GM19467 (cell line): ENCODE data around the gene TBCK.
"Not testable (repeated sequence)": the region's sequence is repeated elsewhere in the genome, so short reads cannot be mapped to it uniquely, and the experiment has no call there.

ENCODE experiments used
- ATAC-seq: cut with Tn5 transposase; IDR thresholded peaks from one replicate; pipeline ENCODE4 v1.9.1; 2021; ENCODE audit warnings: mild to moderate bottlenecking, moderate library complexity; ENCODE audit not compliant: unreplicated experiment

The TBCK gene

DNA sequence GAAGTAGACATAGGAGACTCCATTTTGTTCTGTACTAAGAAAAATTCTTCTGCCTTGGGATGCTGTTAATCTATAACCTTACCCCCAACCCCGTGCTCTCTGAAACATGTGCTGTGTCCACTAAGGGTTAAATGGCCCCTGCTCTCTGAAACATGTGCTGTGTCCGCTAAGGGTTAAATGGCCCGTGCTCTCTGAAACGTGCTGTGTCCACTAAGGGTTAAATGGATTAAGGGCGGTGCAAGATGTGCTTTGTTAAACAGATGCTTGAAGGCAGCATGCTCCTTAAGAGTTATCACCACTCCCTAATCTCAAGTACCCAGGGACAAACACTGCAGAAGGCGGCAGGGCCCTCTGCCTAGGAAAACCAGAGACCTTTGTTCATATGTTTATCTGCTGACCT lies 5.8 kb upstream of the TBCK start:
- not testable (repeated sequence) for ATAC-seq

DNA sequence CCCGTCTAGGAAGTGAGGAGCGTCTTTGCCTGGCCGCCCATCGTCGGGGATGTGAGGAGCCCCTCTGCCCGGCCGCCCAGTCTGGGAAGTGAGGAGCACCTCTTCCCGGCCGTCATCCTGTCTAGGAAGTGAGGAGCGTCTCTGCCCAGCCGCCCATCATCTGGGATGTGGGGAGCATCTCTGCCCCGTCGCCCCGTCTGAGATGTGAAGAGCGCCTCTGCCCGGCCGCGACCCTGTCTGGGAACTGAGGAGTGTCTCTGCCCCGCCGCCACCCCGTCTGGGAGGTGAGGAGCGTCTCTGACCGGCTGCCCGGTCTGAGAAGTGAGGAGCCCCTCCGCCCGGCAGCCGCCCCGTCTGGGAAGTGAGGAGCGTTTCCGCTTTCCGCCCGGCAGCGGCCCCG lies 5.2 kb upstream of the TBCK start:
- not testable (repeated sequence) for ATAC-seq

DNA sequence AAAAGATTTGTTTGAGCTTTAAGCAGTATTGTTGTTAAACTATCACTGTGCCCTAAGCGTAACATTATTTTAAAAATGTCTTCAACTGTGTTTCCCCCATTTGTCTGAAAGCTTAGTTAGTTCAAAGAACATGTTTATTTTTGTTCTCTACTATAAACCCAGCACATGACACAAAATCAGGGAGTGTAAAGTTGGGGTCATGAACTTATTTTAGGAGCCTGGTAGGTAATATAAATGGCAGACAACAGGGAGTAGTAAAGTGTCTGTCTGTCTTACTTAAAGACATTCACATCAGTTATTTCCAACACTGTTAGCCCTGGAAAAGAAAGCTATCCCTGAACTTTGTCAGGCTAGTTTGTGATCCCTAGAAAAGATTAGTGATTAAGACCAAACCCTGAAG lies 4.2 kb upstream of the TBCK start:
- no peak for ATAC-seq

DNA sequence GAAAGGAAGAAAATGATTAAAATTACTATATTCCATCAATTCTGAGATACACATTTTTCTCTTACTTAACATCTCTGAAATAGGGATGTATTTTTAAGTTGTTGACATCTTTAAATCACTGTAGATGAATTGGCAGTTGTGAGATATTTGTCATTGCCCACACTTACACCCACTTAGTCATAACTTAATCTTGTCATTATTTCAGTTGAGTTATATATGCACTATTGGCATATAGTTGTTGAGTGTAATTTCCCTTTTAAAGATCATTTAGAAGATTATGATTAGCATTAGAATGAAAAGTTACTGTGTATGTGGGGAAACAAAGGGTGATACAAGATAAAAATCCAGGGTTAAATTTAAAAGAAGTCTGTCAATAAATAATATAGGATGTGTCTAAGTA lies 2.5 kb upstream of the TBCK start:
- ATAC-seq, result no peak

DNA sequence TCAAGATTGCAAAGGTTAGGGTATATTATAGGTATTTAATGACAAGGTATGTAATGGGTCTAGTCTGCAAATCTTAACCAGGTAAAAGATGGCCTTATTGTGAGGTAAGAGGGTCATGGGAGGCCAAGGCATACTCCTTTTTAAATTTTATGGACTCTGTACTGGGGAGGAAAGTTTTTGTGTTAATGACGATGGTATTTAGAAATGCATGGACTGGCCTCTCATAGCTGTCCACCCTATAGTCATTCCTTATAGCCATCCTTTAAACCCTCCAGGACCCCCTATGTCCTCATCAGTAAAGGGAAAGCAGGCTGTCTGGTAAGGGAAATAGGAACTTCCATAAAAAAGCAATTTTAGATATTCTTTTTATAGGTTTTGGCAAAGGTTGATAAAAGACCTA lies 1.8 kb upstream of the TBCK start:
- no peak for ATAC-seq

DNA sequence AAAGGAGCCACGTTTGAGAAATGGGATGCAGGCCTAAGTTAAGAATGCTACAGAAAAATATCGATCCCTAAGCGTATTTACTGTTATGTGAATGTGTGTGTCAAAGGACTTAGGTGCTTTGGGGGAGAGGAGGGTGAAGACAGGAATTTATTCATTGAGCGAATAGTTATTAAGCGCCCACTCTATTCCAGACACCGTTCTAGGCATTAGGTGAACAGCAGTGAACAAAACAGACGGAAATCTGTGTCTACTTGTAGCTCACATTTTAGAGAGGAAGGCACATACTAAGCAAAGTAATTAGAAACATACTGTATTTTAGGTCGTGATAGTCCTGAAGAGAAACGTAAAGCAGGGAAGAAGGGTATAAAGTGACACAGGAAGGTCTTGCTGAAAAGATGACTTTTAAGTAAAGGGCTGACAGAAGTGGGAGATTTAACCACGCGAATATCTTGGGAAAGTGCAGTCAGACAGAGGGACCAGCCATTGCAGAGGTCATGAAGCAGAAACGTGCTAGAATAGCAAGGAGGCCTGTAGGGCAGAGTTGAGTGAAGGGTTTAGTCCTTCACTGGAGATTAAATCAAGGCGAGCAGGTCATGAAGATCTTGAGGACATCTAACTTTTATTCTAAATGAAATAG lies 882 bp upstream of the TBCK start:
- no peak for ATAC-seq

DNA sequence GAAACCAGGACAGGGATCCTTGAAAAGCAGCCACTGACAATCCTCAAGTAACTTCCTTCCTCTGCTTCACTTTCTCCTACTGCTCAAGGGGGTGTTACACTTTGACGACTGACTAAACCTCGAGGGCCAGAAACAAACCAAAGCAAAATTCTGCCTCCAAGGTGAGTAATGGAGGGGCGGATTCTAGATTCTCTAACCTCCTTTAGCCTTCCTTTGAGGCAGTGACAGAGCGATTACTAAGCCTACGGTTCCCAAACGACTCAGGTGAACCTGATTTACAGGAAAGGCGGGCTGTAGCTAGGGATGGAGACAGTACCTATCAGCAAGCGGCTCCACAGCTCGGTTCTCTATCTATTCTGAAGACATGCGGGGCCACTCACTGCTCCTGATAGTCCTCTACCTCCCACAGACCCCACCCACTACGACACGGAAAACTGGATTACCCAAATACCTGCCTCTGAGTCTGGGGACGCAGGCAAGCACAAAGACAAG lies 487 bp downstream of the TBCK start:
- ATAC-seq, result peak; percentile 17

DNA sequence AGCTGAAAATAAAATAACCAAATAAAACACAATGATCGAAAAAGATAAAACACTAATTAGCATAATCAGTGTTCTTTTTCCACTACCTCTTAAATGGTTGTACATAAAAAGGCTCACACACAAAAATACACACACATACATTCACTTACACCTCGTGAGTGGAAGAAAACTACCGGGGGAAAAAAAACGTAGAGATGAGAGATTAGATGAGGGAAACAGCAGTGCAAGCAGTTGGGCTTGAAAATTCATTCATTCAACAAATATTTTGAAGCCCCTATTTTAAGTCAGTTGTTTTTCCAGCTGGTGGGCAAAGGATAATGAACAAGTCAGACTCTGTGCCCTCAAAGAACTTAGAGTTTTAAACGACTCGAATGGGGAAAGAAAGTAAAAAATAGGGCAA lies 1.0 kb downstream of the TBCK start:
- no peak for ATAC-seq

DNA sequence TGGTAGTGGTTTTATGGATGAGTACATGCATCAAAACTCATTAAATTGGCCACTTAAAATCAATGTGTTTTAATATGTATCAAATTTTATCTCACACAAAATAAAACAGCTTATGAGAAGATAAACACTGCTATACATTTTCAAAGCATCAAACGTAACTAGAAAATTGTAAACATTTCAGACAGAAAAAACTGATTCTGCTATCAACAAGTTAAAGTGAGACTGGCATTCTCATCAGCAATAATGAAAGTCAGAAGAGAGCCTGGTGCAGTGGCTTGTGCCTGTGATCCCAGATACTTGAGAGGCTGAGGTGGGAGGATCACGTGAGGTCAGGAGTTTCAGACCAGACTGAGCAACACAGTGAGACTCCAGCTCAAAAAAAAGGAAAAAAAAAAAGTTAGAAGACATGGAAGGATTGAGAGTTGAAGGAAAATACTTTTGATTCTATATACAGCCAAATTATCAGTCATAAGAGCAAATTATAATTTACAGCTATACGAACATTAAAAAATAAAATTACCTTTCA lies 2.9 kb downstream of the TBCK start:
- no peak for ATAC-seq

DNA sequence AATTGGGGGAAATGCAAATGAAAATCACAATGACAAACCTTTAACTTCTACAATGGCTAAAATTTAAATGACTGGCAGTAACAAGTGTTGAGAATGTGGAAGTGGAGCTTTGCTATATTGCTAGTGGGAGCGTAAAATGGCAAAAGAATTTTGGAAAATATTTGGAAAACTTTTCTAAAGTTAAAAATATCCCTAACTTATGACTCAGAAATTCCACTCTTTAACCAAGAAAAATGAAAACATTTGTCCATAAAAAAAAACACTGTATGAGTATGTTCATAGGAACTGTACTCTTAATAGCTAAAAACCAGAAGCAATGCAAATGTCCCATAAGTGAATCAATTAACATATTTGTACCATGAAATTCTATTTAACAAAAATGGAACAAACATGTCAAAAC lies 3.6 kb downstream of the TBCK start:
- no peak for ATAC-seq

DNA sequence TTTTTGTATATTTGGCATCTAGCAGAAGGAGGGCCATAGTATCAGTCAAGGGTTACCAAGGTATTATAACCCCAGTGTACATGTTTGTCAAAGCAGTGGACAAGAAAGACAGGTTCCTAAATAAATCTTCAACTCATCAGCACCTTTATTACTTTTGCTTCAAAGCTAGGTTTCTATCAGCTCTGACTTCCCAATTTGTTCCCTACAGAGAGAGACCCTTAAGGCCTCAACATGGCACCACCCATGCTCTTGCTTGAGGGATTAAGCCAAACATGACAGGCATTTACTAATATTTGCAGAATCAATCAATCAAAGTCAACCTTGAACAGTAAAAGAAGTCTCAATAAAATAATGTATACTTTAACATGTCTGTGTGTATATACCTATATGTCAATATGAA lies 9.4 kb downstream of the TBCK start:
- ATAC-seq, result no peak

DNA sequence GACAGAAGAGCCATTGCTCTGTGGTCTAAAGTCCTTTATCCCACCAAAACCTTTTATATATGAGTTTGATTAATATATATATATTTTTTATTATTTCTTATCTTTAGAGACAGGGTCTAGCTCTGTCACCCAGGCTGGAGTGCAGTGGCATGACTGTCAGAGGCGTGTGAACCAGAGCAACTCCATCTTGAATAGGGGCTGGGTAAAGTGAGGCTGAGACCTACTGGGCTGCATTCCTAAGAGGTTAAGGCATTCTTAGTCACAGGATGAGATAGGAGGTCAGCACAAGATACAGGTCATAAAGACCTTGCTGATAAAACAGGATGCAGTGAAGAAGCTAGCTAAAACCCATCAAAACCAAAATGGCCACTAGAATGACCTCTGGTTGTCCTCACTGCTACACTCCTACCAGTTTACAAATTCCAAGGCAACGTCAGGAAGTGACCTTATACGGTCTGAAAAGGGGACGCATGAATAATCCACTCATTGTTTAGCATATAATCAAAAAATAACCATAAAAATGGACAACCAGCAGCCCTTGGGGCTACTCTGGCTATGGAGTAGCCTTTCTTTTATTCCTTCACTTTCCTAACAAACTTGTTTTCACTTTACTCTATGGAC lies 10.5 kb downstream of the TBCK start:
- ATAC-seq, result no peak

DNA sequence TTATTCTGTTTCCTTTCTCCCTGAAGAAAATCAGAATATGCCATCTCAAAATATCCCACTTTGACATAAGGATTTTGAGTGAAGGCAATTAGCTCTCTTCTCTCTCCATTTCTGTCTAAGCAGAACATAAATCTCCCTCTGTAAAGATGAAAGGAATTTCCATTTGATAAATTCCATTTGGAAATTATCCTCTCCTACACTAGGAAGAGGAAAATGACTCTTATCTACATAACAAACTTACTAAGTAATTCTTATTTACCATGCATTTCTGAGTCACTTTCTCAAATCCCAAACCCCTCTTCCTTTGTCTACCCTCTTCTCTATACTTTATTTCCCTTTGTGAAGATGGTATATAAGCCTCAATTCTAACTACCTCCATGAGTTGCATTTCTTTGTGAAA lies 11.4 kb downstream of the TBCK start:
- ATAC-seq, result no peak

DNA sequence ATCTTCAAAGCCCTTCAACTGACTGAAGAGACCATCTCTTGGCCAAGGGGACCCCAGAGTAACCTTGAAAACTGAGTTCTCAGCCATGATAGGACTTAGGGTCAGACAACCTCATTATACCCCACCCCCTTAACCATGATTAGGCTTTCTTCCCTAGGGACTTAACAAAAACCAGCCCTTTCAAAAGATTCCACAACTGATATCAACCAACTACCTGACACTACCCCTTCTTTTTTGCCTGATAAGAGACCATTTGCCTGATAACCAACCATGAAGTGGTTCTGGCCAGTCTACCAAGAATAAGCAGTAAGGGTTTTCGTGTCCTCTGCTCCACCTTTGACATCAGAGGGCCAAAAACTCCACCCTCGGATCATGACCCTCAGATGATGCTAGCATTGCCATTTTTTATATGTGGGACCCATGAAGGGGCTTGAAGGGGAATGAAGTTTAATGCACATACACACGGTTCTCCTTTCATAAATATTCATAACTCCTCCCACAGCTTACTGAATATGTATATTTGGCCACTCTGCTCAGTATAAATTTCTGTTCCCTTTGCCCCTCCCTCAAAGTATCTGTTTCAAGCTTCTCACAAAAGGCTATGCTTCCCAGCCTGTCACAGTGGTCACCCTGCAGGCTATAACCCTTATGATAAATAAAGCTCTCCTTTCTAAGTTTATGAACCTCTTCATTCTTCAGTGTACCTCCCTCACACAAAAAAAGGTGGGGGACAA lies 12.3 kb downstream of the TBCK start:
- no peak for ATAC-seq

DNA sequence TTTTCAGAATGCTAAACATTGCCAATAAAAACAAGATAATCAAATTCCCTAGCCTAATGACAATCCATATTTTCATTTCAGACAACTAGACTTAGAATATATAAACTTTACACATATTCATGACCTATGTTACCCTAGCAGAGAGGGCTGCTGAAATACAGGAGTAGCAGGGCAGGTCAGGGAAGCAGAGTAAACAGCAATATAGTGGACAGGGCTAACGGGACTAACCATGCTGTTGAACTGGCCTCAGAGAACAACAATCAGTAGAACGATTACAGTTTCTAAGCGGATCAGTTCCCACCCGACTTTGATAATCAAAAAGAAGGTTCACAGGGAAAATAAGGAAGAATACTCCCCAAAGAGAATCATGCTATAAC lies 14.0 kb downstream of the TBCK start:
- ATAC-seq, result no peak

DNA sequence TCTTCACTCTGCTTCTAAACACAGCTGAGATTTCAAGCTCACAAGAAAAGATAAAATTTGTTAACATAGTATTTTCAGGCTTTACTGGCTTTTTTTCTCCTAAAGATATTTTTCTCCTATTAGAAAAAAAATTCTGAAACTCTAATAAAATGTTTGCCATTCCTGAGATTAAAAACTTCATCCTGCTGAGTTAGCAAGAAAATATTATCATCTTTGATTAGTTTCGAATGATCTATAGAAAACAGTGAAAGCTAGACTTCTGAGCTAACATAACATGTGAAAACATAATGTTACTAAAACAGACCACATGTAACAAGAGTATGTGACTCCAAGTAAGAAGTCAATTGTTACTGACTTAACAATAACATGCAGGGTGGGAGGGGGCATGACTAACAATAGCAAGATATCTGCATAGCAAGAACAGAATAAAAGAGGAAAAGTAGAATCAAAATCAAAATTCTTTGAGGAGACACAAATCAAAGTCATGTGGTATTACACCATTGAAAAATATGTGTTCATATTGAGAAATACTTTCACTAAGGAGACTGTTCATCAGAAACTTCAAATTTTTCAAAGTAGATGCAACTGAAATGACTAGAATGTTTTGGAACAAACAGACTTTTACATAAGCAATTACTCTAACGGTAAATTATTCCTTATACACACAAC lies 14.5 kb downstream of the TBCK start:
- no peak for ATAC-seq

DNA sequence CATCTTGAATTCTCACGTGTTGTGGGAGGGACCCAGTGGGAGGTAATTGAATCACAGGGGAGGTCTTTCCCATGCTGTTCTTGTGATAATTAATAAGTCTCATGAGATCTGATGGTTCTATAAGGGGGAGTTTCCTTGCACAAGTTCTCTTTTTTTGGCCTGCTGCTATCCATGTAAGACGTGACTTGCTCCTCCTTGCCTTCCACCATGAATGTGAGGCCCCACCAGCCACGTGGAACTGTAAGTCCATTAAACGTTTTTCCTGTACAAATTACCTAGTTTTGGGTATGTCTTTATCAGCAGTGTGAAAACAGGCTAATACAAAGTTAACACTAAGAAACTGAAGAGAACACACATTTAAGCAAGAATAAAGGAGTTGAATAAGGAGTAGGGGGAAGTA lies 16.0 kb downstream of the TBCK start:
- ATAC-seq, result no peak

DNA sequence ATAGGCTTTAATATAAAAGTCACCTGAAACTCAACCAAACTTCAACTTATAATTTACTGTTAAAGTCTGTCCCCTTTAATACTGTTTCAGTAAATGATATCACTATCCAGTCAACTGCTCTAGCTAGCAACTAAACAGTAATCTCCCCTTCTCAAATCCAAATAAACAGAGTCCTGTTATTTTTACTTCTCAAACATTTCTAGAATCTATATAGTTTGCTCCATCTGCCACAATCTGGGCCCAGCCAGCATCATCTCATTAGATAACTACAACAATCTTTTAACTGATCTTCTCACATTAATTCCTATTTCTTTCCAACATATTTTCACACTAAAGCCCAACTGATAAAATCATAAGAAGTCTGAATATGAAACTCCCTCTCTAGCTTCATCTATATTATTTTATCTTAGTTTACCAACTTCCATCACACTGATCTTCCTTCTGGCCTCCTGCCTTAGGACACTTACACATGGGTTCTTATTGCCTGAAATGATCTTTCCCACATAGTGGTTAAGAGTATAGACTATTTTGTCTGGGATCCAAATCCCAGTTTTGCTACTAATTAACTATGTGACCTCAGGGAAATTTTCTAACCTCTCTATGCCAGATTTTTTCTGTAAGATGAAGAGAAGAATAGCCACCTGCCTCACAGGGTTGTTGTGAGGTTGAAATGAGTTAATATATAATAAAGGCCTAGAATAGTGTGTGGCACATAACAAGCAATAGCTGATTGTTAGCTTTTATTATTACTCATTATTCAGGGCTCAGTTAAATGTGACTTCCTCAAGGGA lies 18.6 kb downstream of the TBCK start:
- ATAC-seq, result no peak

DNA sequence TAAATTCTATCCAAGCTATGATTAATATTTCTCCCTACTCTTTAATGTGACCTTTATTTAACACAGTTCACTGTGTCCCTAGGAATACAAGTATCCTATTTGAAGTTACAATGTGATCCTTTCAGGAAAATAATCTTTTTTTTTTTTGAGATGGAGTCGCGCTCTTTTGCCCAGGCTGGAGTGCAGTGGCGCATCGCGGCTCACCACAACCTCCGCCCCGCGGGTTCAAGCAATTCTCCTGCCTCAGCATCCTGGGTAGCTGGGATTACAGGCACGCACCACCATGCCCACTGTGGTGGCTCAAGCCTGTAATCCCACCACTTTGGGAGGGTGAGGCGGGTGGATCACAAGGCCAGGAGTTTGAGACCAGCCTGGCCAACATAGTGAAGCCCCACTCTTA lies 21.9 kb downstream of the TBCK start:
- no peak for ATAC-seq

DNA sequence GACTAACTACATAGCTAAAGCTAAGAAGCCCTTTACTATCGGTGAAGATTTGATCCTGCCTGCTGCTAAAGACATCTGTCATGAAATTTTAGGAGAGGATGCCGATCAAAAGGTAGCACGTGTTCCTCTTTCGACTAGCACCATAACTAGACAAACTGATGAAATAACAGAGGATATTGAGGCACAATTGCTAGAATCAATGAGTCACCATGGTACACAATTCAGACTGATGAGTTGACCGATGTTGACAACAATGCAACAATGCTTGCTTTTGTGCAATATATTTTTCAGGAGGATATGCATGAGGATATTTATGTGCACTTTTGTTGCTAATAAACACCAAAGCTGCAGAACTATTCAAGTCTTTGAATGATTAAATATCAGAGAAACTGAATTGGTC lies 24.3 kb downstream of the TBCK start:
- no peak for ATAC-seq

DNA sequence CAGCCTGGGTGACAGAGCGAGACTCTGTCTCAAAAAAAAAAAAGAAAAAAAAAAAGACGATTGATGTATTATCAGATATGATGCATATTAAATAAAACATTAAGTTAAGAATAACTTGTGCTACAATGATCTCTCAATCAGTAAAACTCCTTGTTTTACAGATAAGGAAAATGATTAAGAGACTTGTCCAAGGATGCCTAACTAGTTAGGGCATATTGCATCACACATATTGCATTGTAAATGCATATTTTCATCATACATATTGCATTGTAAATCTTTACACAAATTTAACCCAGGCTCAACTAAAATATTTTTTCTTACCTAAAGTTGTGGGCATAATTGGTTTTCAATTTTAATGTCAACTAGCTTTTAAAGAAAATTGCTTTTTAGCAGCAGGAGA lies 26.3 kb downstream of the TBCK start:
- ATAC-seq, result no peak
